ENCODE data around the gene MYADML2. TPM values are rescaled to one million over a fixed set of nuclear protein-coding genes. Genes with fewer than 3 reads are reported as not detected.
A peak's percentile ranks its signal among the peaks of the same experiment; 100 is the strongest.

MYADML2 gene
- total RNA-seq, 1 donor from 2014 or later, result not detected

DNA sequence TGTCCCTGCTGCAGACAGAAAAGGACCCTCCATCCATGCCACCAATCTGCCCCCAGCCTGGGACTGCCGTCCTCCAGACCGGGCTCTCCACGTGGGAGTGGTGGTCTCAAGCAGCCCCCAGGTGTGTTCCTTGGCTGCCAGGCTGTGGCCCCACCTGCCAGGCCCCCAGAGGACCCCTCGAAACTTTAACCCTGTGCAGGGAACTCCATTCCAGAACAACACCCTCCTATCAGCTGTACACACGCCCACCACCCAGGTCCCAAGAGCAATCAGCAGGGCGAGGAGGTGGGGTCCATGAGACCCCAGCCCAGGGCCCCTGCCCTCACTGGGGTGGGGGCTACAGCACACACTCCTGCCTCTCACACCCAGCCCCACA lies 11.3 kb downstream of the MYADML2 start:
- Mint-ChIP-seq H3K4me1 (ENCODE audit: low read depth) (peaks cover 25% of the 10 kb centered on the region), H3K27ac (ENCODE audit: unreplicated experiment) (peak overlapping the region; percentile 51), H3K4me3 (ENCODE audit: unreplicated experiment) (peak overlapping the region; percentile 92), H3K9me3 (ENCODE audit: low read depth) (no peaks in the 10 kb centered on the region), H3K27me3 (ENCODE audit: low read depth) (no peaks in the 10 kb centered on the region), H3K36me3 (ENCODE audit: low read depth) (peaks cover 10% of the 10 kb centered on the region)
- TF ChIP-seq, protein P1, sequence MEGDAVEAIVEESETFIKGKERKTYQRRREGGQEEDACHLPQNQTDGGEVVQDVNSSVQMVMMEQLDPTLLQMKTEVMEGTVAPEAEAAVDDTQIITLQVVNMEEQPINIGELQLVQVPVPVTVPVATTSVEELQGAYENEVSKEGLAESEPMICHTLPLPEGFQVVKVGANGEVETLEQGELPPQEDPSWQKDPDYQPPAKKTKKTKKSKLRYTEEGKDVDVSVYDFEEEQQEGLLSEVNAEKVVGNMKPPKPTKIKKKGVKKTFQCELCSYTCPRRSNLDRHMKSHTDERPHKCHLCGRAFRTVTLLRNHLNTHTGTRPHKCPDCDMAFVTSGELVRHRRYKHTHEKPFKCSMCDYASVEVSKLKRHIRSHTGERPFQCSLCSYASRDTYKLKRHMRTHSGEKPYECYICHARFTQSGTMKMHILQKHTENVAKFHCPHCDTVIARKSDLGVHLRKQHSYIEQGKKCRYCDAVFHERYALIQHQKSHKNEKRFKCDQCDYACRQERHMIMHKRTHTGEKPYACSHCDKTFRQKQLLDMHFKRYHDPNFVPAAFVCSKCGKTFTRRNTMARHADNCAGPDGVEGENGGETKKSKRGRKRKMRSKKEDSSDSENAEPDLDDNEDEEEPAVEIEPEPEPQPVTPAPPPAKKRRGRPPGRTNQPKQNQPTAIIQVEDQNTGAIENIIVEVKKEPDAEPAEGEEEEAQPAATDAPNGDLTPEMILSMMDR (IDR thresholded peaks at IDR 0.05), result no peak
- no peak for DNase-seq (ENCODE audit: low spot score)

DNA sequence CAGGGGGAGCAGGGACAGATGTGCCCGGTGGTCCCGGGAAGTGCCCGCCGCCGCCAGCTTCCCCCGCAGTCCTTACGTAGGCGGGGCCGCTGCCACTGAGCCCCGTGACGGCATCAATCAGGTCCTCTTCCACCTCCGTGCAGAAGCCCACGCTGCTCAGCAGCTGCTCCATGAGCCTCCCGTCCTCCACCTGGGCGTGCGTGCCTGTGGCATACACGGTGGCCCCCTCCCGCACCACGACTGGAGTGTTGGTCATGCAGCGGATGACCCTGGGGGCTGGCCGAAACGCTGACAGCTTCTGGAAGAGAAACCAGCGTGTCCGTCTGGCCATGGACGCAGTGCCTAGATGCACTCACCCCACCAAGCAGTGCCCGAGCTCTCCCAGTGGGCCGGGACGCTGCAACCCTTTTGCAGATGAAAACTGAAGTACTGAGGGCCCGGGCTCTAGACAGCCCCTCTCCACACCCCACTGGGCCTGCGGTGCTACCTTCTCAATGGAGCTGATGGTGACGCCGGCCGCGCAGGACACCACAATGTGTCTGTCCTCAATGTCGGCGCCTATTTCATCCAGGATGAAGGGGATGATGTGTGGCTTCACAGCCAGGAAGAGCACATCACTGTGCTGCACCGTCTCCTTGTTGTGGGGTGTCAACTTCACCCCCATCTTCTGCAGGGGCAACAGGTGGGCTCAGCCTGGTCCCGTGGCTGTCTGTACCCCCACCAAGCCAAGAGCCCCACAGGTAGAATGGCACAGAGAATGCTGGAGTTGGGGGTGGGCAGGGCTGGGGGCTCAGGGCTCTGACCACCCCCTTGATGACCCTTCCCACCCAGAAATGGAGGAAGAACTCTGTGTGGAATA lies 12.0 kb downstream of the MYADML2 start:
- peaks cover 10% of the 10 kb centered on the region for H3K36me3 Mint-ChIP-seq (ENCODE audit: low read depth)
- TF ChIP-seq, protein P1 (IDR thresholded peaks at IDR 0.05), result no peak
- no peak overlapping the region for H3K27ac Mint-ChIP-seq (ENCODE audit: unreplicated experiment)
- peak overlapping the region; percentile 92 for H3K4me3 Mint-ChIP-seq (ENCODE audit: unreplicated experiment)
- peak; percentile 91 for DNase-seq (ENCODE audit: low spot score)
- peaks cover 25% of the 10 kb centered on the region for H3K4me1 Mint-ChIP-seq (ENCODE audit: low read depth)
- H3K27me3 Mint-ChIP-seq (ENCODE audit: low read depth), result no peaks in the 10 kb centered on the region
- no peaks in the 10 kb centered on the region for H3K9me3 Mint-ChIP-seq (ENCODE audit: low read depth)

DNA sequence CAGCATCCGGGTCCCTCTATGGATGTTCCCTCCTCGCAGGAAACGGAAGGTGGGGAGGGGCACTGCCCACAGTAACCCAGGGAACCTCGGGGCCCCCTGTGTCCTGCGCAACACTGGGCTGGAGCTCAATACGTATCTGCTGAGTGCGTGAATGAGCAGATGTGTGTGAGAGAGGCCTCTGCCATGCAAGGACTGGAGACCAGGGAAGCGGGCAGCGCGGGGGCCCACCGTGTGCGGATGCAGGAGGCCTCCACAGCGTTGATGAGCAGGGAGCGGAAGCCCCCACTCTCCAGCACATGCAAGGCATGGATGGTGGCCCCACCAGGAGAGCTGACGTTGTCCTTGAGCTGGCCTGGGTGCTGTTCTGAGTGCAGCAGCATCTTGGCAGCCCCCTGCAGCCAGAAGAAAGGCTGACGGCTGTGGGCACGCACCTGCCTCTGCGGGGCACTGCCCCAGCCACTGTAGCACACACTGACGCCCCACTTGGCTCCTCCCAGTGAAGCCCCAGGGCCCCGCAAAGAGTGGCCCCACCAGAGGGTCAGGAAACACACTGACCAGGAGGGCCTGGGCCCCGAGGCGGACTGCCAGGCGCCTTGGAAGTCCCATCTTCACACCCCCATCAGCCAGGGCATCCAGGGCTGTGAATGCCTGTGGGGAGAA lies 12.8 kb downstream of the MYADML2 start:
- Mint-ChIP-seq H3K36me3 (ENCODE audit: low read depth) (peaks cover 10% of the 10 kb centered on the region), H3K9me3 (ENCODE audit: low read depth) (no peaks in the 10 kb centered on the region), H3K27me3 (ENCODE audit: low read depth) (no peaks in the 10 kb centered on the region), H3K27ac (ENCODE audit: unreplicated experiment) (peak overlapping the region; percentile 36), H3K4me1 (ENCODE audit: low read depth) (peaks cover 25% of the 10 kb centered on the region), H3K4me3 (ENCODE audit: unreplicated experiment) (peak overlapping the region; percentile 4)
- peak; percentile 81 for DNase-seq (ENCODE audit: low spot score)
- TF ChIP-seq, protein P1 (IDR thresholded peaks at IDR 0.05), result no peak

DNA sequence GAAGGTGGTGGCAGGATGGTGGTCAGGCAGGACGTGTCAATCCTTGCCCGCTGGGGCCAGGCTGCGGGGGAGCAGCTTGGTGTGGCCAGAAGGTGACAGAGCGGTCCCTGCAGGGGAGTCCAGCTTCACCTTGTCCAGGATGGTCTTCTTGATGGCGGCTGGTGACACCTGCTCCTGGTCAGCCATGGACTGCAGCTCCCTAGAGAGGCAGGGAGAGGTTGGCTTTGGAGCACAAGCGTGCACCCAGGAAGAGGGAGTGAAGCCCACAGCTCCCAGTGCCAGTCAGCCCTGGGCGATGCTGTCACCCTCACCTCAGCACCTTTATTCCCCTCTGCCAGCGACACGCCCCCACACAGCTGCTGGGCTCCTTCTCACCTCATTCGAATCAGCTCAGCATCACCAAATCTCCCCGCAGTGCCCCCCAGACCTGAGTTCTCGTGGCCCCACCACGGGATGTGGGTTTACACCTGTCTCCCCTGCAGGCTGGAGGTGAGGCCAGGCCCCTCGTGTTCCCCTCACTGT lies 13.8 kb downstream of the MYADML2 start:
- peaks cover 30% of the 10 kb centered on the region for H3K4me1 Mint-ChIP-seq (ENCODE audit: low read depth)
- no peak overlapping the region for H3K4me3 Mint-ChIP-seq (ENCODE audit: unreplicated experiment)
- H3K27ac Mint-ChIP-seq (ENCODE audit: unreplicated experiment), result no peak overlapping the region
- TF ChIP-seq, protein P1 (IDR thresholded peaks at IDR 0.05), result no peak
- H3K36me3 Mint-ChIP-seq (ENCODE audit: low read depth), result peaks cover 10% of the 10 kb centered on the region
- peak; percentile 94 for DNase-seq (ENCODE audit: low spot score)
- H3K9me3 Mint-ChIP-seq (ENCODE audit: low read depth), result no peaks in the 10 kb centered on the region
- no peaks in the 10 kb centered on the region for H3K27me3 Mint-ChIP-seq (ENCODE audit: low read depth)

DNA sequence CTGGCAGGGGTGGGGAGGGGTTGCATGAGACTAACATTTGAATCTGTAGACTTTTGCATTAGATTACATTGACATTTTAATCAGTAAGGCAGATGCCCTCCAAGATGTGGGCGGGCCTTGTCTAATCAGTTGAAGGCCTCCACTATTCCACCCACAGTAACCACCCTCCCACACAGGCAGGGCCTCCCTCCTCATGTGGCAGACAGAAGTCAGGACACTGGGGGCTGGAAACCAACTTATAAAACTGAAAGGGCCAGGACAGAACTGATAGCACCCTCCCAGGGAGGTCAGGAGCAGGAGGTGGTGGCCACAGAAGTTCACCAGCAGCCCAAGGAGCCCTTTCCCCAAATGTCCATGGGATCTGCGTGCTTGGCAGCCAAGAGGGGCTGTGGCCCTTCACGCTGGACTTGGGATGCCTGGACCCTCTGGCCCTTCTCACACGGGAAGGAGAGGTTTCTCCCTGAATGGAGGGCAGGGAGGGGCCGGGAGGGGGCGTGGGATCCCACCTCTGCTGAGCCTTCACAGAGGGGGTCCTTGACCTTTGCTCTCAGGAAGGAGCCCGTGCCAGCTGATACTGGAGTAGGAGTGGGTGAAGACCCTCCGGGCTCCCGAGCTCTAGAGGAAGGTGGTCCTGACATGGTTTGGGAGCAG lies 14.6 kb downstream of the MYADML2 start:
- no peak for DNase-seq (ENCODE audit: low spot score)
- Mint-ChIP-seq H3K27ac (ENCODE audit: unreplicated experiment) (peak overlapping the region; percentile 17), H3K9me3 (ENCODE audit: low read depth) (no peaks in the 10 kb centered on the region), H3K4me1 (ENCODE audit: low read depth) (peaks cover 25% of the 10 kb centered on the region), H3K4me3 (ENCODE audit: unreplicated experiment) (no peak overlapping the region), H3K27me3 (ENCODE audit: low read depth) (no peaks in the 10 kb centered on the region), H3K36me3 (ENCODE audit: low read depth) (peaks cover 10% of the 10 kb centered on the region)
- TF ChIP-seq, protein P1 (IDR thresholded peaks at IDR 0.05), result no peak
